ENCODE data around the gene TNFSF8. TPM values are rescaled to one million over a fixed set of nuclear protein-coding genes. Genes with fewer than 3 reads are reported as not detected.

The TNFSF8 gene
- total RNA-seq, 6 donors from 2014 or later: 2.6 to 6.5 (median 4.8) TPM

Other genes starting within 250 kb of the TNFSF8 start
- gene TEX48, start 248.4 kb downstream of the TNFSF8 start, total RNA-seq: not detected
- gene TNFSF15, start 124.6 kb downstream of the TNFSF8 start, total RNA-seq: 10 to 100 TPM in 1 of 6 donors, 1 to 10 TPM in 5; 1.4 to 11.0 (median 5.6) TPM
- 10 to 100 TPM in 5 of 6 donors, 1 to 10 TPM in 1; 7.3 to 53.5 (median 23.8) TPM for gene TNC, start 187.6 kb upstream of the TNFSF8 start, total RNA-seq

Measured in upper lobe of left lung (tissue), 6 donors.